Measurements from ENCODE around the gene KNDC1. TPM values are rescaled to one million over a fixed set of nuclear protein-coding genes. Genes with fewer than 3 reads are reported as not detected.

The KNDC1 gene
- total RNA-seq, 1 experiment from 2014 or later = 15.7 TPM

DNA sequence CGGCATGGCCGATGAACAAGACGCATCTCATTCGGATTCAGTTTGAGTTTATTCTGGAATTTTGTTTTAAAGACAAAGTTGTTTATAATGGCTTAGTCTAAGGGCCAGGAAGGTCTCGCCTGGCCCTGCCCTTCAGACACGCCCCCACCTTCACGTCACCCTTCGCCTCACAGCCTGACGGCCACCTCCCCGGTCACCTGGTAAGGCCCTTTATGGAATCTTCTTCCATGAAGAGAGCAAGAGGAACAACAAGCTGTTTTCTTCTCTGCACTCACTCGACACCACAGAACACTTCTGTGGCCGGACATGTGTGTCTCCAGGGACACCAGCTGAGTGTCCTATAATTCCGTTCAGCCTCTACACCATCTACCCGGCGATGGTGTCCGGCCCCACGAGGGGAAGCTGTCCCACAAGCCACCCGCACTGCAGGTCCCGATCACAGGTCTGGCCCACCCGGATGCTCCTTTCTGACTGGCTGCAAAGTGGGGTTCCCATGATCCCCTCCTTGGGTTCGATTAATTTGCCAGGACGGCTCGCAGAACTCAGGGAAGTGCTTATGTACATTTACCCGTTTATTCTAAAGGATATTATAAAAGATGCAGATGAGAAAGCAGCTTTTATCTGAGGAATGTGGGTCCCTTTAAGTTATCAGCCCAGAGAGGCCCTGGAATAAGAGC is 17.4 kb upstream of the KNDC1 start:
- no peak overlapping the region for H3K4ac ChIP-seq (ENCODE audit: low read depth, low read length)
- no peak overlapping the region for H4K5ac ChIP-seq (ENCODE audit: insufficient read length, low read depth, low read length)
- DNase-seq = peak; percentile 45
- H3K27ac ChIP-seq (ENCODE audit: insufficient read length, low read depth, low read length) = no peak overlapping the region
- H3K23me2 ChIP-seq (ENCODE audit: insufficient read length, low read depth, low read length, poor library complexity, severe bottlenecking) = no peaks in the 10 kb centered on the region
- no peak overlapping the region for H2BK15ac ChIP-seq (ENCODE audit: low read depth, low read length)
- Mint-ChIP-seq H3K9me3 (peaks cover 5 to 8% of the 10 kb centered on the region in 2 experiments), H3K4me3 (no peak overlapping the region), H3K27me3 (ENCODE audit: low read depth) (peaks cover 4% of the 10 kb centered on the region; the same call in 1 of the 2 replicates), H3K27ac (peak overlapping the region in 1 of 3 experiments; percentile 90; a peak in 1 of 7 replicates), H3K36me3 (ENCODE audit: insufficient read depth in 1 of 3, low read depth in 3 of 3) (peaks cover 4 to 10% (median 6%) of the 10 kb centered on the region in 3 experiments; a peak in 6 of 7 replicates), H3K4me1 (peaks cover 32 to 33% of the 10 kb centered on the region in 2 experiments)
- H2BK12ac ChIP-seq (ENCODE audit: insufficient read length, low read depth, low read length) = no peak overlapping the region
- no peaks in the 10 kb centered on the region for H3K79me2 ChIP-seq (ENCODE audit: insufficient read depth, low read length)
- H3T11ph ChIP-seq (ENCODE audit: low read length) = no peak overlapping the region
- no peaks in the 10 kb centered on the region for H3K27me3 ChIP-seq (ENCODE audit: insufficient read depth, low read length)
- H4K20me1 ChIP-seq (ENCODE audit: control insufficient read depth, insufficient read depth, insufficient read length) = no peaks in the 10 kb centered on the region
- no peak overlapping the region for H2BK5ac ChIP-seq (ENCODE audit: insufficient read length, low read length)
- H3K79me1 ChIP-seq (ENCODE audit: insufficient read depth, low read depth, low read length, poor library complexity, severe bottlenecking) = no peaks in the 10 kb centered on the region
- H3K4me1 ChIP-seq (ENCODE audit: insufficient read depth, low read length) = peaks cover 7% of the 10 kb centered on the region; the same call in 1 of the 2 replicates
- no peak overlapping the region for H2AK5ac ChIP-seq (ENCODE audit: insufficient read length, low read length)
- no peak overlapping the region for H3K14ac ChIP-seq (ENCODE audit: insufficient read depth, low read length)
- no peaks in the 10 kb centered on the region for H3K9me3 ChIP-seq (ENCODE audit: control insufficient read depth, low read depth, low read length)
- H4K8ac ChIP-seq (replicated peaks; ENCODE audit: insufficient read length, low read depth, low read length) = no peak overlapping the region
- WGBS (ENCODE audit: extremely low coverage, insufficient read length, low lambda C conversion rate) = no CpG with 5 or more reads among the region's 24 CpGs
- no peak overlapping the region for H2BK120ac ChIP-seq (ENCODE audit: low read depth, low read length, poor library complexity, severe bottlenecking)
- H2AFZ ChIP-seq (ENCODE audit: low read length) = no peak overlapping the region
- H3K56ac ChIP-seq (ENCODE audit: insufficient read length, low read depth, low read length) = no peak overlapping the region
- no peak overlapping the region for H2BK20ac ChIP-seq (ENCODE audit: low read depth, low read length, poor library complexity, severe bottlenecking)
- H3K18ac ChIP-seq (ENCODE audit: insufficient read length, low read depth, low read length) = no peak overlapping the region
- H3K9ac ChIP-seq (ENCODE audit: extremely low read depth, insufficient read length, low read length) = no peak overlapping the region
- TF ChIP-seq, protein P1, sequence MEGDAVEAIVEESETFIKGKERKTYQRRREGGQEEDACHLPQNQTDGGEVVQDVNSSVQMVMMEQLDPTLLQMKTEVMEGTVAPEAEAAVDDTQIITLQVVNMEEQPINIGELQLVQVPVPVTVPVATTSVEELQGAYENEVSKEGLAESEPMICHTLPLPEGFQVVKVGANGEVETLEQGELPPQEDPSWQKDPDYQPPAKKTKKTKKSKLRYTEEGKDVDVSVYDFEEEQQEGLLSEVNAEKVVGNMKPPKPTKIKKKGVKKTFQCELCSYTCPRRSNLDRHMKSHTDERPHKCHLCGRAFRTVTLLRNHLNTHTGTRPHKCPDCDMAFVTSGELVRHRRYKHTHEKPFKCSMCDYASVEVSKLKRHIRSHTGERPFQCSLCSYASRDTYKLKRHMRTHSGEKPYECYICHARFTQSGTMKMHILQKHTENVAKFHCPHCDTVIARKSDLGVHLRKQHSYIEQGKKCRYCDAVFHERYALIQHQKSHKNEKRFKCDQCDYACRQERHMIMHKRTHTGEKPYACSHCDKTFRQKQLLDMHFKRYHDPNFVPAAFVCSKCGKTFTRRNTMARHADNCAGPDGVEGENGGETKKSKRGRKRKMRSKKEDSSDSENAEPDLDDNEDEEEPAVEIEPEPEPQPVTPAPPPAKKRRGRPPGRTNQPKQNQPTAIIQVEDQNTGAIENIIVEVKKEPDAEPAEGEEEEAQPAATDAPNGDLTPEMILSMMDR (conservative IDR thresholded peaks at IDR 0.05) = no peak
- H3K23ac ChIP-seq (ENCODE audit: insufficient read length, low read depth, low read length) = no peak overlapping the region
- no peak overlapping the region for H3K4me2 ChIP-seq (ENCODE audit: insufficient read depth, insufficient read length, low read length)
- no peak overlapping the region for H4K91ac ChIP-seq (ENCODE audit: insufficient read length, low read depth, low read length)

Data from H9 (cell line).